ENCODE data around the gene CNOT3.
A peak's percentile ranks its signal among the peaks of the same experiment; 100 is the strongest.

The CNOT3 gene

GRCh38 chr19:54100561-54100960 lies 37.0 kb upstream of the CNOT3 start, which contains the start of gene OSCAR:
TSS of gene OSCAR (minus strand) at chr19:54100803. CDS start at chr19:54100792, 11 bp downstream.
- Histone ChIP-seq H3K4me3 (ENCODE audit: insufficient read length, low read depth) (no peak within 1 kb of the TSS), H3K4me1 (ENCODE audit: insufficient read depth, insufficient read length) (peaks cover 4% of the 10 kb centered on the region), H3K27me3 (ENCODE audit: insufficient read depth, insufficient read length) (peaks cover 3% of the 10 kb centered on the region), H3K9me3 (ENCODE audit: insufficient read depth, low read length) (no peaks in the 10 kb centered on the region), H3K9ac (ENCODE audit: insufficient read length, low read depth) (no peak within 1 kb of the TSS), H3K36me3 (ENCODE audit: insufficient read depth, insufficient read length, low read length) (peaks cover 10% of the 10 kb centered on the region)
- TF ChIP-seq YY1 (IDR thresholded peaks at IDR 0.05; ENCODE audit: insufficient read depth, insufficient read length) (no peak), ZNF274 (IDR thresholded peaks at IDR 0.05; ENCODE audit: low read depth, low read length) (no peak), SUZ12 (IDR thresholded peaks at IDR 0.05; ENCODE audit: extremely low read depth, insufficient read depth, insufficient read length) (no peak)
- DNase-seq (ENCODE audit: low read depth, low spot score): no peak

GRCh38 chr19:54102421-54103169 lies 35.0 kb upstream of the CNOT3 start, which contains the start of gene NDUFA3:
TSS of gene NDUFA3 (plus strand) at chr19:54102855. CDS start at chr19:54102879, 24 bp downstream.
- peaks cover 2% of the 10 kb centered on the region for H3K4me1 ChIP-seq (ENCODE audit: insufficient read depth, insufficient read length)
- no peaks in the 10 kb centered on the region for H3K27me3 ChIP-seq (ENCODE audit: insufficient read depth, insufficient read length)
- DNase-seq (ENCODE audit: low read depth, low spot score): peak; percentile 92
- H3K4me3 ChIP-seq (ENCODE audit: insufficient read length, low read depth): peak within 1 kb of the TSS; percentile 98
- peaks cover 30% of the 10 kb centered on the region for H3K36me3 ChIP-seq (ENCODE audit: insufficient read depth, insufficient read length, low read length)
- peak within 1 kb of the TSS; percentile 97 for H3K9ac ChIP-seq (ENCODE audit: insufficient read length, low read depth)
- H3K9me3 ChIP-seq (ENCODE audit: insufficient read depth, low read length): no peaks in the 10 kb centered on the region
- TF ChIP-seq YY1 (IDR thresholded peaks at IDR 0.05; ENCODE audit: insufficient read depth, insufficient read length): peak; percentile 81
- no peak for TF ChIP-seq SUZ12 (IDR thresholded peaks at IDR 0.05; ENCODE audit: extremely low read depth, insufficient read depth, insufficient read length)
- no peak for TF ChIP-seq ZNF274 (IDR thresholded peaks at IDR 0.05; ENCODE audit: low read depth, low read length)

GRCh38 chr19:54104998-54105715 lies 32.4 kb upstream of the CNOT3 start:
- peaks cover 2% of the 10 kb centered on the region for H3K4me1 ChIP-seq (ENCODE audit: insufficient read depth, insufficient read length)
- H3K4me3 ChIP-seq (ENCODE audit: insufficient read length, low read depth): no peak overlapping the region
- H3K9ac ChIP-seq (ENCODE audit: insufficient read length, low read depth): no peak overlapping the region
- peaks cover 53% of the 10 kb centered on the region for H3K36me3 ChIP-seq (ENCODE audit: insufficient read depth, insufficient read length, low read length)
- H3K9me3 ChIP-seq (ENCODE audit: insufficient read depth, low read length): no peaks in the 10 kb centered on the region
- TF ChIP-seq ZNF274 (IDR thresholded peaks at IDR 0.05; ENCODE audit: low read depth, low read length) (no peak), YY1 (IDR thresholded peaks at IDR 0.05; ENCODE audit: insufficient read depth, insufficient read length) (no peak), SUZ12 (IDR thresholded peaks at IDR 0.05; ENCODE audit: extremely low read depth, insufficient read depth, insufficient read length) (no peak)
- no peaks in the 10 kb centered on the region for H3K27me3 ChIP-seq (ENCODE audit: insufficient read depth, insufficient read length)
- DNase-seq (ENCODE audit: low read depth, low spot score): no peak

GRCh38 chr19:54105796-54106195 lies 31.8 kb upstream of the CNOT3 start:
- Histone ChIP-seq H3K36me3 (ENCODE audit: insufficient read depth, insufficient read length, low read length) (peaks cover 59% of the 10 kb centered on the region), H3K9me3 (ENCODE audit: insufficient read depth, low read length) (no peaks in the 10 kb centered on the region), H3K4me1 (ENCODE audit: insufficient read depth, insufficient read length) (peaks cover 2% of the 10 kb centered on the region), H3K27me3 (ENCODE audit: insufficient read depth, insufficient read length) (no peaks in the 10 kb centered on the region), H3K4me3 (ENCODE audit: insufficient read length, low read depth) (no peak overlapping the region), H3K9ac (ENCODE audit: insufficient read length, low read depth) (no peak overlapping the region)
- no peak for DNase-seq (ENCODE audit: low read depth, low spot score)
- TF ChIP-seq ZNF274 (IDR thresholded peaks at IDR 0.05; ENCODE audit: low read depth, low read length) (no peak), YY1 (IDR thresholded peaks at IDR 0.05; ENCODE audit: insufficient read depth, insufficient read length) (no peak), SUZ12 (IDR thresholded peaks at IDR 0.05; ENCODE audit: extremely low read depth, insufficient read depth, insufficient read length) (no peak)

GRCh38 chr19:54106716-54107115 lies 30.8 kb upstream of the CNOT3 start:
- Histone ChIP-seq H3K4me1 (ENCODE audit: insufficient read depth, insufficient read length) (peaks cover 2% of the 10 kb centered on the region), H3K4me3 (ENCODE audit: insufficient read length, low read depth) (no peak overlapping the region), H3K9me3 (ENCODE audit: insufficient read depth, low read length) (no peaks in the 10 kb centered on the region), H3K9ac (ENCODE audit: insufficient read length, low read depth) (no peak overlapping the region), H3K27me3 (ENCODE audit: insufficient read depth, insufficient read length) (no peaks in the 10 kb centered on the region), H3K36me3 (ENCODE audit: insufficient read depth, insufficient read length, low read length) (peaks cover 63% of the 10 kb centered on the region)
- DNase-seq (ENCODE audit: low read depth, low spot score): no peak
- TF ChIP-seq ZNF274 (IDR thresholded peaks at IDR 0.05; ENCODE audit: low read depth, low read length): no peak

- H3K36me3 ChIP-seq (ENCODE audit: insufficient read depth, insufficient read length, low read length): peaks cover 68% of the 10 kb centered on the region
Observed at GRCh38 chr19:54107876-54108490, 29.6 kb upstream of the CNOT3 start.

GRCh38 chr19:54108496-54108895 lies 29.1 kb upstream of the CNOT3 start:
- Histone ChIP-seq H3K36me3 (ENCODE audit: insufficient read depth, insufficient read length, low read length) (peaks cover 73% of the 10 kb centered on the region), H3K4me3 (ENCODE audit: insufficient read length, low read depth) (no peak overlapping the region), H3K9ac (ENCODE audit: insufficient read length, low read depth) (no peak overlapping the region), H3K4me1 (ENCODE audit: insufficient read depth, insufficient read length) (peaks cover 2% of the 10 kb centered on the region), H3K9me3 (ENCODE audit: insufficient read depth, low read length) (no peaks in the 10 kb centered on the region), H3K27me3 (ENCODE audit: insufficient read depth, insufficient read length) (no peaks in the 10 kb centered on the region)
- TF ChIP-seq ZNF274 (IDR thresholded peaks at IDR 0.05; ENCODE audit: low read depth, low read length) (no peak), SUZ12 (IDR thresholded peaks at IDR 0.05; ENCODE audit: extremely low read depth, insufficient read depth, insufficient read length) (no peak), YY1 (IDR thresholded peaks at IDR 0.05; ENCODE audit: insufficient read depth, insufficient read length) (no peak)
- no peak for DNase-seq (ENCODE audit: low read depth, low spot score)

More at GRCh38 chr19:54107876-54108490, 29.6 kb upstream of the CNOT3 start:
- H3K9me3 ChIP-seq (ENCODE audit: insufficient read depth, low read length): no peaks in the 10 kb centered on the region
- peaks cover 2% of the 10 kb centered on the region for H3K4me1 ChIP-seq (ENCODE audit: insufficient read depth, insufficient read length)
- TF ChIP-seq YY1 (IDR thresholded peaks at IDR 0.05; ENCODE audit: insufficient read depth, insufficient read length) (no peak), ZNF274 (IDR thresholded peaks at IDR 0.05; ENCODE audit: low read depth, low read length) (no peak), SUZ12 (IDR thresholded peaks at IDR 0.05; ENCODE audit: extremely low read depth, insufficient read depth, insufficient read length) (no peak)
- H3K4me3 ChIP-seq (ENCODE audit: insufficient read length, low read depth): no peak overlapping the region
- H3K27me3 ChIP-seq (ENCODE audit: insufficient read depth, insufficient read length): no peaks in the 10 kb centered on the region
- no peak overlapping the region for H3K9ac ChIP-seq (ENCODE audit: insufficient read length, low read depth)
- DNase-seq (ENCODE audit: low read depth, low spot score): no peak

All from NT2/D1 (cell line).